Heart left ventricle (tissue), 16 donors: ENCODE measurements around the gene NVL. TPM values are rescaled to one million over a fixed set of nuclear protein-coding genes. Genes with fewer than 3 reads are reported as not detected.

Source experiments
- ATAC-seq, 4 donors: fragments of 200-7000 bp; cut with Tn5 transposase; one replicate each; pipeline ENCODE4 v1.9.1; 2020 to 2022; ENCODE audit warnings: moderate library complexity in 4 of 4, mild to moderate bottlenecking in 3 of 4, moderate number of reproducible peaks in 1 of 4
- DNase-seq, 5 donors: peaks; one replicate each; pipeline ENCODE4 v3.0.0-alpha.2; 2020
- H3K27ac ChIP-seq, 12 donors: fragments of 200-600 bp; sonication (generic) in 4 of 12; one replicate each; pipeline versions ENCODE4 v1.5.0 to v1.8.0; 2016 to 2022; ENCODE audit warnings: mild to moderate bottlenecking in 2 of 12
- H3K27me3 ChIP-seq, 9 donors: fragments of 200-600 bp; sonication (generic) in 2 of 9; one replicate each; pipeline versions ENCODE4 v1.5.1 to v1.8.0; 2016 to 2022; ENCODE audit warnings: mild to moderate bottlenecking in 3 of 9
- H3K36me3 ChIP-seq, 9 donors: fragments of 200-600 bp; sonication (generic) in 2 of 9; one replicate each; pipeline versions ENCODE4 v1.5.0 to v1.8.0; 2018 to 2022; ENCODE audit warnings: mild to moderate bottlenecking in 2 of 9
- H3K4me1 ChIP-seq, 12 donors: fragments of 200-600 bp; sonication (generic) in 4 of 12; one replicate each; pipeline versions ENCODE4 v1.5.0 to v1.8.0; 2016 to 2022; ENCODE audit warnings: mild to moderate bottlenecking in 3 of 12
- H3K4me3 ChIP-seq, 12 donors: fragments of 200-600 bp; sonication (generic) in 4 of 12; one replicate each; pipeline versions ENCODE4 v1.5.0 to v1.8.0; 2017 to 2022; ENCODE audit warnings: mild to moderate bottlenecking in 9 of 12, moderate library complexity in 4 of 12
- H3K9me3 ChIP-seq, 12 donors: fragments of 200-600 bp; sonication (generic) in 4 of 12; one replicate each; pipeline versions ENCODE4 v1.5.0 to v1.8.0; 2016 to 2022; ENCODE audit warnings: mild to moderate bottlenecking in 1 of 12
- CTCF ChIP-seq, 12 donors: fragments of 200-600 bp; sonication (generic) in 4 of 12; IDR thresholded peaks; one replicate each; pipeline versions ENCODE4 v1.5.0 to v1.8.0; 2018 to 2022; ENCODE audit warnings: antibody characterized with exemption in 12 of 12, mild to moderate bottlenecking in 5 of 12
- POLR2A ChIP-seq, 2 donors: fragments of 450-650 bp; IDR thresholded peaks; one replicate each; pipeline ENCODE4 v1.6.1; 2017; ENCODE audit warnings: antibody characterized with exemption in 2 of 2, mild to moderate bottlenecking in 2 of 2, moderate library complexity in 2 of 2
- WGBS, 4 donors: extraction: QIAGEN DNeasy Blood & Tissue Kit in 2 of 4; methylation state at CpG; one replicate each; pipeline versions ENCODE4 v1.1.5 to v1.1.7; 2013 to 2018; 5-methylcytosine and 5-hydroxymethylcytosine counted together
- intact Hi-C, 10 donors: fragments of 100-400 bp; cut with DNase I; formaldehyde crosslinking; loops; one replicate each; pipeline versions ENCODE4 v1.11.1 to v1.14.2; 2022
- polyA plus RNA-seq, 2 donors: library from polyadenylated mRNA; stranded (reverse); fragments of 200-250 nt; gene quantifications; one replicate each; pipeline ENCODE4 v1.2.3, GENCODE V29; 2013
- total RNA-seq, 9 donors: library from RNA; depleted of rRNA in 2 of 9; stranded (reverse); fragments of >200 nt in 2 of 9; fragmentation: NEBNext Ultra II Directional in 3 of 9; extraction: Animal tissue kit (Norgen Biotek cat#: 25700) in 3 of 9; gene quantifications; one replicate each; pipeline versions ENCODE4 v1.1.0 to v1.2.4, GENCODE V29; 2016 to 2023
- donor health status: ischemic (EF 13 %, LVEDD 7.1; RV severe dilation, severe dysfunction).
- donor health status: healthy with polysubstance abuse.
- donor health status: DM: no; HTN: yes; CAD: no.
- donor health status: DM: no; HTN: no; CAD: no.
- donor health status: ischemic (EF 25% LVEDD 6.9; RV normal size, moderate dysfunction).
- donor health status: ischemic (EF 25% LVEDD 5.7; RV mildly dilated, moderate dysfunction).
- donor health status: healthy.
- donor health status: DM: yes; HTN: yes; CAD: no.
- donor health status: ischemic (EF 35%, LVEDD 5.7; RV mildly dilated, moderate dysfunction).
- donor health status: nonischemic (EF 11% LVEDD 7.7; RV severe dilation, severe dysfunction).
- donor health status: DM: yes; HTN: yes; CAD: no.
- donor health status: PGD.
- donor health status: ischemic (EF 29% LVEDD 5.4; RV normal size, mild dysfunction).
- donor health status: nonischemic (EF 23%, LVEDD 6.1; RV moderate dilation, normal function).

The NVL gene
- total and polyA plus RNA-seq, 11 donors: 4.8 to 14.8 (median 9.3) TPM

- WGBS, 4 donors: 93 to 98% (median 95%) methylated on average over 4 of the region's 4 CpGs
- intact Hi-C loops: no loop called here
- no peak for ATAC-seq
Observed at GRCh38 chr1:224267925-224268324, 62.0 kb downstream of the NVL start.

GRCh38 chr1:224266915-224267856 is 62.8 kb downstream of the NVL start:
- Histone ChIP-seq H3K4me3 (no peak overlapping the region), H3K27me3 (no peaks in the 10 kb centered on the region), H3K36me3 (peaks cover 0 to 67% (median 42%) of the 10 kb centered on the region in 9 donors), H3K9me3 (no peaks in the 10 kb centered on the region), H3K27ac (no peak overlapping the region), H3K4me1 (peaks cover 0 to 6% (median 0%) of the 10 kb centered on the region in 12 donors)
- ATAC-seq (no peak), DNase-seq (no peak)
- WGBS, 4 donors: 89 to 93% (median 91%) methylated on average over 11 of the region's 11 CpGs
- intact Hi-C loops: no loop called here
- TF ChIP-seq POLR2A (IDR thresholded peaks at IDR 0.05): no peak
- no peak for TF ChIP-seq CTCF (IDR thresholded peaks at IDR 0.05)

More at GRCh38 chr1:224267925-224268324, 62.0 kb downstream of the NVL start:
- H3K9me3 ChIP-seq: no peaks in the 10 kb centered on the region
- H3K27ac ChIP-seq: no peak overlapping the region
- TF ChIP-seq POLR2A (IDR thresholded peaks at IDR 0.05) (no peak), CTCF (IDR thresholded peaks at IDR 0.05) (no peak)
- DNase-seq: no peak
- H3K27me3 ChIP-seq: no peaks in the 10 kb centered on the region
- peaks cover 0 to 70% (median 44%) of the 10 kb centered on the region in 9 donors for H3K36me3 ChIP-seq
- H3K4me1 ChIP-seq: no peaks in the 10 kb centered on the region
- H3K4me3 ChIP-seq: no peak overlapping the region

GRCh38 chr1:224266105-224266914 is 63.7 kb downstream of the NVL start:
- Histone ChIP-seq H3K4me1 (peaks cover 0 to 6% (median 0%) of the 10 kb centered on the region in 12 donors), H3K4me3 (no peak overlapping the region), H3K9me3 (no peaks in the 10 kb centered on the region), H3K36me3 (peaks cover 0 to 63% (median 33%) of the 10 kb centered on the region in 9 donors), H3K27me3 (no peaks in the 10 kb centered on the region), H3K27ac (no peak overlapping the region)
- whole genome bisulfite sequencing, 4 donors: 75 to 89% (median 80%) methylated on average over 3 of the region's 3 CpGs
- TF ChIP-seq POLR2A (IDR thresholded peaks at IDR 0.05) (no peak), CTCF (IDR thresholded peaks at IDR 0.05) (no peak)
- no peak for DNase-seq
- intact Hi-C loops: no loop called here
- no peak for ATAC-seq

- no peaks in the 10 kb centered on the region for H3K9me3 ChIP-seq
- TF ChIP-seq CTCF (IDR thresholded peaks at IDR 0.05) (no peak), POLR2A (IDR thresholded peaks at IDR 0.05) (no peak)
- peaks cover 0 to 48% (median 28%) of the 10 kb centered on the region in 9 donors for H3K36me3 ChIP-seq
- H3K27ac ChIP-seq: no peak overlapping the region
- no peak for ATAC-seq
- intact Hi-C loops: no loop called here
- no peaks in the 10 kb centered on the region for H3K27me3 ChIP-seq
- H3K4me1 ChIP-seq: peaks cover 0 to 6% (median 0%) of the 10 kb centered on the region in 12 donors
- no peak for DNase-seq
- H3K4me3 ChIP-seq: no peak overlapping the region
- 80 to 92% (median 86%) methylated on average over 5 to 6 of the region's 6 CpGs for WGBS, 4 donors
Observed at GRCh38 chr1:224264321-224264720, 65.7 kb downstream of the NVL start.
